CD14-positive monocyte (primary cell): ENCODE measurements around the gene PSMD14. TPM values are rescaled to one million over a fixed set of nuclear protein-coding genes. Genes with fewer than 3 reads are reported as not detected.
A peak's percentile ranks its signal among the peaks of the same experiment; 100 is the strongest.

Source experiments
- DNase-seq, 3 donors: peaks; one replicate each; pipeline ENCODE4 v3.0.0-alpha.2; 2011 to 2022
- H2AFZ ChIP-seq: 2 replicates; pipeline ENCODE4 v1.6.0; 2012; ENCODE audit warnings: mild to moderate bottlenecking, low read depth, low read length, inconsistent platforms; ENCODE audit not compliant: insufficient read depth, poor library complexity, severe bottlenecking
- H3K27ac ChIP-seq, 2 donors: 1 replicate in 1 of 2; 2 replicates in 1 of 2; pipeline ENCODE4 v1.5.1; 2012 to 2013; ENCODE audit warnings: low read length in 2 of 2, control low read depth in 1 of 2, inconsistent platforms in 1 of 2, low read depth in 1 of 2, mild to moderate bottlenecking in 1 of 2
- H3K27me3 ChIP-seq, 2 donors: one replicate each; pipeline versions ENCODE4 v1.6.0 to v1.6.1; 2011 to 2013; ENCODE audit warnings: low read length in 2 of 2; ENCODE audit not compliant: control insufficient read depth in 2 of 2, insufficient read depth in 2 of 2
- H3K36me3 ChIP-seq, 2 donors: replicated peaks in 1 of 2; 1 replicate in 1 of 2; 2 replicates in 1 of 2; pipeline versions ENCODE4 v1.5.1 to v1.6.1; 2012 to 2013; ENCODE audit warnings: low read length in 2 of 2, control low read depth in 1 of 2, inconsistent platforms in 1 of 2, mild to moderate bottlenecking in 1 of 2; ENCODE audit not compliant: insufficient read depth in 2 of 2, control insufficient read depth in 1 of 2
- H3K4me1 ChIP-seq, 2 donors: 1 replicate in 1 of 2; 2 replicates in 1 of 2; pipeline versions ENCODE4 v1.5.1 to v1.6.1; 2012 to 2013; ENCODE audit warnings: low read length in 2 of 2, control low read depth in 1 of 2, inconsistent platforms in 1 of 2, mild to moderate bottlenecking in 1 of 2, moderate library complexity in 1 of 2; ENCODE audit not compliant: insufficient read depth in 2 of 2, control insufficient read depth in 1 of 2
- H3K4me2 ChIP-seq: replicated peaks from 2 replicates; pipeline ENCODE3; 2012; ENCODE audit warnings: low read length, moderate library complexity, mild to moderate bottlenecking; ENCODE audit not compliant: poor library complexity, severe bottlenecking; ENCODE audit errors: extremely low read depth
- H3K4me3 ChIP-seq, 3 experiments: fragments of 200-600 bp in 1 of 3; sonication (generic) in 1 of 3; replicated peaks in 1 of 3; 1 replicate in 2 of 3; 2 replicates in 1 of 3; pipeline ENCODE4 v1.5.1; 2011 to 2013; ENCODE audit warnings: low read length in 3 of 3, mild to moderate bottlenecking in 3 of 3, control low read depth in 2 of 3, low read depth in 2 of 3, inconsistent platforms in 1 of 3, moderate library complexity in 1 of 3
- H3K79me2 ChIP-seq: 2 replicates; pipeline ENCODE4 v1.6.0; 2012; ENCODE audit warnings: mild to moderate bottlenecking, control low read depth, inconsistent platforms, low read length, moderate library complexity; ENCODE audit not compliant: insufficient read depth
- H3K9ac ChIP-seq: 2 replicates; pipeline ENCODE4 v1.6.0; 2017; ENCODE audit warnings: low read length, mild to moderate bottlenecking; ENCODE audit not compliant: insufficient read depth, poor library complexity, severe bottlenecking
- H3K9me3 ChIP-seq, 2 donors: replicated peaks in 1 of 2; 1 replicate in 1 of 2; 2 replicates in 1 of 2; pipeline versions ENCODE4 v1.5.1 to v1.6.1; 2012 to 2013; ENCODE audit warnings: low read length in 2 of 2, control low read depth in 1 of 2; ENCODE audit not compliant: control insufficient read depth in 1 of 2, insufficient read depth in 1 of 2
- H4K20me1 ChIP-seq: 2 replicates; pipeline ENCODE4 v1.6.0; 2012; ENCODE audit warnings: mild to moderate bottlenecking, low read length, control low read depth, moderate library complexity; ENCODE audit not compliant: insufficient read depth
- H3K27ac Mint-ChIP-seq, 7 donors: one replicate each; pipeline ENCODE4 v1.8.0; 2020; ENCODE audit warnings: mild to moderate bottlenecking in 7 of 7, mixed read lengths in 7 of 7, moderate library complexity in 6 of 7, inconsistent platforms in 2 of 7
- H3K27me3 Mint-ChIP-seq, 3 donors: one replicate each; pipeline ENCODE4 v1.8.0; 2021 to 2022; ENCODE audit warnings: low read depth in 3 of 3, mild to moderate bottlenecking in 3 of 3, mixed read lengths in 3 of 3, moderate library complexity in 3 of 3, inconsistent platforms in 1 of 3
- H3K36me3 Mint-ChIP-seq, 2 donors: one replicate each; pipeline ENCODE4 v1.8.0; 2020; ENCODE audit warnings: mixed read lengths in 2 of 2, inconsistent platforms in 1 of 2, mild to moderate bottlenecking in 1 of 2
- H3K4me1 Mint-ChIP-seq: one replicate; pipeline ENCODE4 v1.8.0; 2020; ENCODE audit warnings: mild to moderate bottlenecking, mixed read lengths
- H3K4me3 Mint-ChIP-seq, 2 donors: one replicate each; pipeline ENCODE4 v1.8.0; 2020; ENCODE audit warnings: mild to moderate bottlenecking in 2 of 2, mixed read lengths in 2 of 2, moderate library complexity in 1 of 2
- H3K9me3 Mint-ChIP-seq, 7 donors: one replicate each; pipeline ENCODE4 v1.8.0; 2020 to 2022; ENCODE audit warnings: mixed read lengths in 7 of 7, mild to moderate bottlenecking in 6 of 7, moderate library complexity in 6 of 7, inconsistent platforms in 2 of 7
- whole genome bisulfite sequencing: methylation state at CpG from one replicate; pipeline ENCODE4 v1.1.5; 2013; ENCODE audit warnings: missing lambda C conversion rate; ENCODE audit not compliant: insufficient coverage; 5-methylcytosine and 5-hydroxymethylcytosine counted together
- intact Hi-C, 2 donors: fragments of 100-400 bp; cut with micrococcal nuclease; formaldehyde crosslinking; loops; one replicate each; pipeline versions ENCODE4 v1.15.0 to v1.15.1; 2023
- polyA plus RNA-seq, 3 donors: library from polyadenylated mRNA; depleted of rRNA in 1 of 3; unstranded in 2 of 3; stranded (reverse) in 1 of 3; fragments of 300-500 nt in 2 of 3; fragments of >200 nt in 1 of 3; fragmentation: Illumina TruSeq in 2 of 3; gene quantifications; 1 replicate in 2 of 3; 2 replicates in 1 of 3; pipeline ENCODE4 v1.2.3, GENCODE V29; 2012 to 2021
- TF ChIP-seq, protein P1 (sequence below): fragments of 200-600 bp; IDR thresholded peaks from one replicate; pipeline ENCODE4 v1.8.0; 2022; ENCODE audit warnings: antibody characterized with exemption, mild to moderate bottlenecking

PSMD14 gene
- polyA plus RNA-seq, 3 donors: 8.7 to 37.8 (median 29.3) TPM

DNA sequence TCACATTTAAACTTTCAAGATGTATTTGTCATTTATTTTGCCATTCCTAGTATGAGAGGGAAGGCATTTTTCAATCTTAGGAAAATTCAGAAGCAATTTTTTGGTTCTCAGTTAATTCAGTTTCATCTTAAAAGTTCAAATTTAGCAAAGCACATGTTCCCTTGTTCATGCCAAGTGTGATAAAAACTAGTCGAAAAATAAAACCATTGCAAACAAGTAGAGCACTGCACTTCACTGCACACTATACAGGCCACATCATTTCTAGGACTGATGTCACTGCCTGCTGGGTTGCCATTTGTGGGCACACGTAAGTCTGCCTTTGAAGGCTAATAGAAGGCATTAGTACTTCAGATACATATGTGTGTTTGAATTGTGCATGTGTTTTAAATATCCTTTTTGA, 122.2 kb downstream of the PSMD14 start:
- peaks cover 69 to 80% (median 73%) of the 10 kb centered on the region in 3 donors for H3K27me3 Mint-ChIP-seq
- no peak overlapping the region for H3K4me3 ChIP-seq

GRCh38 chr2:161432107-161432506, 123.9 kb downstream of the PSMD14 start:
- no peaks in the 10 kb centered on the region for H3K79me2 ChIP-seq
- TF ChIP-seq, protein P1, sequence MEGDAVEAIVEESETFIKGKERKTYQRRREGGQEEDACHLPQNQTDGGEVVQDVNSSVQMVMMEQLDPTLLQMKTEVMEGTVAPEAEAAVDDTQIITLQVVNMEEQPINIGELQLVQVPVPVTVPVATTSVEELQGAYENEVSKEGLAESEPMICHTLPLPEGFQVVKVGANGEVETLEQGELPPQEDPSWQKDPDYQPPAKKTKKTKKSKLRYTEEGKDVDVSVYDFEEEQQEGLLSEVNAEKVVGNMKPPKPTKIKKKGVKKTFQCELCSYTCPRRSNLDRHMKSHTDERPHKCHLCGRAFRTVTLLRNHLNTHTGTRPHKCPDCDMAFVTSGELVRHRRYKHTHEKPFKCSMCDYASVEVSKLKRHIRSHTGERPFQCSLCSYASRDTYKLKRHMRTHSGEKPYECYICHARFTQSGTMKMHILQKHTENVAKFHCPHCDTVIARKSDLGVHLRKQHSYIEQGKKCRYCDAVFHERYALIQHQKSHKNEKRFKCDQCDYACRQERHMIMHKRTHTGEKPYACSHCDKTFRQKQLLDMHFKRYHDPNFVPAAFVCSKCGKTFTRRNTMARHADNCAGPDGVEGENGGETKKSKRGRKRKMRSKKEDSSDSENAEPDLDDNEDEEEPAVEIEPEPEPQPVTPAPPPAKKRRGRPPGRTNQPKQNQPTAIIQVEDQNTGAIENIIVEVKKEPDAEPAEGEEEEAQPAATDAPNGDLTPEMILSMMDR: no peak
- DNase-seq: no peak
- H3K27me3 ChIP-seq: peaks cover 62 to 70% of the 10 kb centered on the region in 2 donors
- Mint-ChIP-seq H3K27me3 (peaks cover 55 to 66% (median 62%) of the 10 kb centered on the region in 3 donors), H3K4me3 (peak overlapping the region in 1 of 2 donors; percentile 70), H3K36me3 (peaks cover 3 to 5% of the 10 kb centered on the region in 2 donors), H3K4me1 (peaks cover 7% of the 10 kb centered on the region), H3K27ac (no peak overlapping the region), H3K9me3 (peaks cover 0 to 15% (median 6%) of the 10 kb centered on the region in 7 donors)
- peaks cover 0 to 5% of the 10 kb centered on the region in 2 donors for H3K9me3 ChIP-seq
- no peak overlapping the region for H3K4me2 ChIP-seq
- H4K20me1 ChIP-seq: no peaks in the 10 kb centered on the region
- WGBS: 100% methylated on average over 2 of the region's 3 CpGs
- no peak overlapping the region for H3K9ac ChIP-seq
- peaks cover 3 to 7% of the 10 kb centered on the region in 2 donors for H3K4me1 ChIP-seq
- no peak overlapping the region for H2AFZ ChIP-seq
- no peak overlapping the region for H3K4me3 ChIP-seq
- H3K36me3 ChIP-seq: no peaks in the 10 kb centered on the region
- intact Hi-C loops: no loop called here
- no peak overlapping the region for H3K27ac ChIP-seq

More for the DNA sequence above, 122.2 kb downstream of the PSMD14 start:
- peaks cover 15% of the 10 kb centered on the region for H3K4me1 Mint-ChIP-seq
- H3K27me3 ChIP-seq: peaks cover 77 to 84% of the 10 kb centered on the region in 2 donors
- H3K4me1 ChIP-seq: peaks cover 7 to 9% of the 10 kb centered on the region in 2 donors
- H3K9ac ChIP-seq: no peak overlapping the region
- no peaks in the 10 kb centered on the region for H3K36me3 ChIP-seq
- no peak overlapping the region for H3K4me2 ChIP-seq
- H3K9me3 ChIP-seq: peaks cover 0 to 14% of the 10 kb centered on the region in 2 donors
- peaks cover 5 to 9% of the 10 kb centered on the region in 2 donors for H3K36me3 Mint-ChIP-seq
- intact Hi-C loops: no loop called here
- WGBS: 100% methylated on average over 1 of the region's 2 CpGs
- H3K4me3 Mint-ChIP-seq: peak overlapping the region in 1 of 2 donors; percentile 35
- no peak overlapping the region for H3K27ac ChIP-seq
- H2AFZ ChIP-seq: no peak overlapping the region
- no peak overlapping the region for H3K27ac Mint-ChIP-seq
- TF ChIP-seq, protein P1: no peak
- H3K9me3 Mint-ChIP-seq: peaks cover 0 to 13% (median 11%) of the 10 kb centered on the region in 7 donors
- no peaks in the 10 kb centered on the region for H3K79me2 ChIP-seq
- no peaks in the 10 kb centered on the region for H4K20me1 ChIP-seq
- no peak for DNase-seq
